Stimulated activated CD4-positive, alpha-beta T cell treated with anti-CD3 and anti-CD28 coated beads, Interleukin-2, amount 100 ng/mL, for 24 hours (primary cell): ENCODE measurements around the gene INTS3.
"Not testable (repeated sequence)": the region's sequence is repeated elsewhere in the genome, so short reads cannot be mapped to it uniquely, and the experiment has no call there.

Experiments used
- DNase-seq, 2 donors: peaks; one replicate each; pipeline ENCODE4 v3.0.0-alpha.2; 2020

INTS3 gene

DNA sequence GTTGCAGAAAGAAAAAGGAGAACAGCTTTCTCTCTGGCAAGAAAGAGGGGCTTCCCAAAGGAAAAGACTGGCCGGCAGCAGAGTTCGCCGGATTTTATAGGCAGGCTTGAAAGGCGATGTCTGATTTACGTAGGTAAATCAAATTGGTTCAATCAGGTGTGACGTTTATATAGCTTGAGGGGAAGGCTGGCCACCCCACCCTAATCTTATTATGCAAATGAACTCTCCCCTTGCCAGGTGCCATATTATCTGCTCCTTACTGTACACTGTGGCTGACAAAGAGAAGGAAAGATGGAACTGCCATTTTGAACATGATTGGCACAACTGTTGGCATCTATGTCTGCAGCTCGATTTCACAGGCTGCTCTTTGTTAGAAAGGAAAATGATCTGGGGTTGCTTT lies 16.8 kb upstream of the INTS3 start:
- DNase-seq: no peak

DNA sequence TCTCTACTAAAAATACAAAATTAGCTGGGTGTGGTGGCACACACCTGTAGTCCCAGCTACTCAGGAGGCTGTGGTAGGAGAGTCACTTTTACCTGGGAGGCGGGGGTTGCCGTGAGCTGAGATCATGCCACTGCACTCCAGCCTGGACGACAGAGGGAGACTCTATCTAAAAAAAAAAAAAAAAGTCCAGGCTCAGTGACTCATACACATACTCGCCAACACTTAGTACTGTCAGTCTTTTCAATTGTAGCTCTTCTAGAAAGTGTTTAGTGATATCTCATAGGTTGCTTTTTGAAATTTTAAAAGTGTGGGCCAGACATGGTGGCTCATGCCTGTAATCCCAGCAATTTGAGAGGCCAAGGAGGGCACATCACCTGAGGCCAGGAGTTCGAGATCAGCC lies 11.6 kb upstream of the INTS3 start:
- DNase-seq: not testable (repeated sequence)

DNA sequence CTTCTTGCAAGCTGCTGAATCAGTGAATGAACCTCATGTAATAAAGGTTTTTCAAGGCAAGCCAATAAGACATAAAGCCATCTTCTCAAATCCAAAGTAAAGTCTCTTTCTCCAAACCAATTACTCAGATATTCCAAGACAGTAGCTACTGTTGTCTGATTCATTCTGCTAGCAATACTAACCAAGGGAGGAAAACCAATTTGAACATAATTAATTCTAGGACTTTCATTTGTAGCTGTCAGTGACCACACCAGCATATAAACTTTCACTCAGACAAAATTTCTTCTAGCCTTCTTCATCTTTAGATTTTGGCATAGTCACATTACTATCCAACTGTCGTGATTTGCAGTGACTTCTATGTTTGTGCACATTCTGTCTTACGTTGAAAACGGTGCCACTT lies 10.5 kb upstream of the INTS3 start:
- no peak for DNase-seq

DNA sequence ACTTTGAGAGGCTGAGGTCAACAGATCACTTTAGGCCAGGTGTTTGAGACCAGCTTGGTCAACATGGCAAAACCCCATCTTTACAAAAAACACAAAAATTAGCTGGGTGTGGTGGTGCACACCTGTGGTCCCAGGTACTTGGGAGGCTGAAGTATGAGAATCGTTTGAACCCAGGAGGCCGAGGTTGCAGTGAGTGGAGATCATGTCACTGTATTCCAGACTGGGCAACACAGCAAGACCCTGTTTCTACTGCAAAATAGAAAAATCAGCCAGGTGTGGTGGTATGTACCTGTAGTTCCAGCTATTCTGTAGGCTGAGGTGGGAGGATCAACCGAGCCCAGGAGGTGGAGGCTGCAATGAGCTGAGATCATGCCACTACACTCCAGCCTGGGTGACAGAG lies 4.2 kb upstream of the INTS3 start:
- DNase-seq: no peak

DNA sequence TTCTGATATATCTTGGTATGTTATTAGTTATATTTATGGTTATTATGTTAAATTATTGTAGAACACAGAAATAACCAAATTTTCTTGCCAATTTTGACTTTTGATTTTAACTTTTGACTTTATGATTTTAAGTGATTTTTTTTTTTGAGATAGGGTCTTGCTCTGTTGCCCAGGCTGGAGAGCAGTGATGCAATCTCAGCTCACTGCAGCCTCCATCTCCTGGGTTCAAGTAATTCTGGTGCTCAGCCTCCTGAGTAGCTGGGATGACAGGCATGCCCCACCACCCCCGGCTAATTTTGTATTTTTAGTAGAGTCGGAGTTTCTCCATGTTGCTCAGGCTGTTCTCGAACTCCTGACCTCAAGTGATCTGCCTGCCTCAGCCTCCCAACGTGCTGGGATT lies 3.2 kb upstream of the INTS3 start:
- not testable (repeated sequence) for DNase-seq

DNA sequence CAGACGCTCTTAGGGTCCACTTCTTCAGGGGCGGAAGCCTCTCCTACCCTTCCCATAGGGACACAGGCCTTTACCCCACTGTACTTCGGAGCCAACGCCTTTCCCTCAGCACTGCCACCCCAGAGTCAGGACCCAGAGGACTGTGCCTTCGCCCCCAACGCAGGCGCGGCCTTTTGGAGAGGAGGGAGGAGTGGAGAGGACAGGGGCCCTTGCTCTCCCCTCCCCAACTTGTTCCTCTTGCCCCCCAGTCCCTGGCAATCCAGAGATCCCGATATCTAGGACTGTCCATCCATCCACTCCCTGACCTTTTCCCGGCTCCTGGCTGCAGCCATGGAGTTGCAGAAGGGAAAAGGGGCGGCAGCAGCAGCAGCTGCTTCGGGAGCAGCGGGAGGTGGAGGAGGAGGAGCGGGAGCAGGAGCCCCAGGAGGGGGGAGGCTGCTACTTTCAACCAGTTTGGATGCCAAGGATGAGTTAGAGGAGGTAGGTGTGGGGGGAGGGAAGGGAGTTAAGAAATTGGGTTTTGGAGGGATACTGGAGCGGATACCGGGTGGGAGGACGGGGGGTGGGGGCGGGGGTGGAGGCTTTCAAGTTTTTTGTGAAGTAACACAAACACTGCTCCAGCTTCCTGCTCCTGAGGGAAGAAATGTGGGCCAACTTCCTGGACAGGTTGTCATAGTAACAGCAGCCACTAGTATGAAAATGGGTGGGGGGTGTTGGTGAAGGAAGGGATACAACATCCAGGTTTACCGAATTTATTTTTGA lies 636 bp downstream of the INTS3 start:
- peak; percentile 43 to 55 for DNase-seq

DNA sequence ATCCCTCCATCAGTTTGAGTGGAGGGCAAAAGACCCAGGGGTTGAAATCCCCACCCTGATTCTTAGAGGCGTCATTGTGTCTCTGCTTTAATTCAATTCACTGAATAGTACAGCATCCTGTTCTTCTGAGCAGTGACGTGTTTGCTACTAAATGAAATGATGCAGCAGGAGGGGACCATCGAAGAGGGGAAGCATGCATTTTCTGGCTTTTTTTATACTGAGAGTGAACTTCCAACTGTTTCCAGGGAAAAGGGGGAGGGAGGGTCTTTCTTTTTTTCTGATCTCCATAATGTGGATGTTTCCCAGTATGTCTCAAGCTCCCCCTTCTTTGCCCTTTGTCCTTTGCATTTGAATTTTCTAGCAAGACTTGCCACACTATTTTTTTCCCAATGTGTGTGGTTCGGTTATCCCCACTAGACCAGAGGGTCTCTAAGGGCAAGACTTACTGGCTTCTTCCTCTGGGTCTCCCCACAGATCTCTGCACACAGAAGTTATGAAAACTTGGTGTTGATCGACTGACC lies 2.7 kb downstream of the INTS3 start:
- DNase-seq: no peak

DNA sequence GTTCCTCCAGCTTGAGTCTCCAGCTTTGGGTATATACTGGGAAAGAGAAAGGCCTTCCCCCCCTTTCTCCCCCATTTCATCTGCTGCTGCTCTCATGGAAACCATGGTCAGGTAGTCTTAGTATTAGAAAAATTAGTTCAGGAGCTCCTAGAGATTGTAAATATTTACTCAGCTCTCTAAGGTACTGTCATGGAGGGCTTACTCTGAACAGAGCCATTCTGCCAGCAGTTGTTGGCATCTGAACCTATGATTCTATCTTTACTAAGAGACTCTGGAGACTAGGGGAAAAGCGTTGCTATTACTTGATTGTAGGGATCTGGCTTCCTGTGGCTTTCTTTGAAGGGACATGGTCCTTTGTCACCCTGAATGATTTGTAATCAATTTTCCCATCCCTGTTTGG lies 6.1 kb downstream of the INTS3 start:
- no peak for DNase-seq

DNA sequence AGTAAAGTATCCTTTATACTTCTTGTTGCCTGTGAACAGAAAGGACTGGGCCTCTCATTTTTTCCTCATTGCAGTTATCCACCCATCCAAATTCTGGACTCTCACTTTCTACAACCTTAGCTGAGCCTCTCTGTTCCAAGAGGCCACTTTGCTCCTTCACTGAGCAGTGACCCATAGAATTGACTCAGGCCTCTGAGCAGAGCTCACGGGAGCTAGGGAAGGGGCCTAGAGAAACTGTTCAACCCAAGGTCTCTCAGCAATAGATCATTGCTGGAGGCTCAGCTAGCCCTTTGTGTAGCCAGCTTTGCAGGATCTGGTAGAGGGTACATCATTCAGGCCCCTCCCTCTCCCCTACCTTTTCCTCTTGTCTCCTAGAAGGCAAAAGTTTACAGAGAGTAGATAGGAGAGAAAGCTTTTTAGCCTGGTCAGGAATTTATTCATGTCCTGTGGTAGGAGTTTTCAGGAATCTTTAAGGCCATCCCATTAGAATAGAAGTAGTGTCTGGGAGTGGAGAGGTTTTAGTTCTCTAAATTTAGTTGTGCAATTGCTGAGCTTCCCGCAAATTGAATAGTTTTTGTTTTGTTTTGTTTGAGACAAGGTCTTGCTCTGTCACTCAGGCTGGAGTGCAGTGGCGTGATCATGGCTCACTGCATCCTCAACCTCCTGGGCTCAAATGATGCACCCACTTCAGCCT lies 6.7 kb downstream of the INTS3 start:
- no peak for DNase-seq

DNA sequence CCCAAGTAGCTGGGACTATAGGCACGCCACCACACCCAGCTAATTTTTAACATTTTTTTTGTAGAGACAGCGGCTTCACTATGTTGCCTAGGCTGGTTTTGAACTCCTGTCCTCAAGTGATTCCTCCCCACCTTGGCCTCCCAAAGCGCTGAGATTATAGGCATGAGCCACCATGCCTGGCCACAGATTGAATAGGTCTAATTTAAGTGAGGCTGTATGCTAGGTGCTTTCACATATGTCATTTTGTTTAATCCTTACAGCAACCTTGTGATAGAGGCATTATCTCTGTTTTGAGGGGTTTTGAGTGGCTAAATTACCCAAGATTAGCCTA lies 7.2 kb downstream of the INTS3 start:
- DNase-seq: no peak

DNA sequence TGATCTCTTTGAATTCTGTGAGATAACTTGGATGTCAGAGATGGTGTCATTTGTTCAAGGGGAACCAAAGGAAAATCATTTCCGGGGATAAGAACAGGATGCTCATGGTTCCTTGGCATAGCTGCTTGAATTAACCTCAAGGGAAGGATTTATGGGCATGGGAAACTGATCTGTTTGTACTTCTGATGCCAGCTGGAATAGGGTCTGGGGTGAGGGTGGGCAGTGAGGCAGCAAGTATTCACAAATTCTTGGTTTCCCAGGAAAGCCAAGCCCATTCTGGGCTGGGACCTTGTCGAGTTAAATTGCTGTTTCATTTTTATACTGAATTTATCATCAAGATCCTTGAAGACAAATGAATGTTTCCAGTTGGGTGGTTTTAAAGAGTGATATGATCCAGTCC lies 14.1 kb downstream of the INTS3 start:
- DNase-seq: no peak

DNA sequence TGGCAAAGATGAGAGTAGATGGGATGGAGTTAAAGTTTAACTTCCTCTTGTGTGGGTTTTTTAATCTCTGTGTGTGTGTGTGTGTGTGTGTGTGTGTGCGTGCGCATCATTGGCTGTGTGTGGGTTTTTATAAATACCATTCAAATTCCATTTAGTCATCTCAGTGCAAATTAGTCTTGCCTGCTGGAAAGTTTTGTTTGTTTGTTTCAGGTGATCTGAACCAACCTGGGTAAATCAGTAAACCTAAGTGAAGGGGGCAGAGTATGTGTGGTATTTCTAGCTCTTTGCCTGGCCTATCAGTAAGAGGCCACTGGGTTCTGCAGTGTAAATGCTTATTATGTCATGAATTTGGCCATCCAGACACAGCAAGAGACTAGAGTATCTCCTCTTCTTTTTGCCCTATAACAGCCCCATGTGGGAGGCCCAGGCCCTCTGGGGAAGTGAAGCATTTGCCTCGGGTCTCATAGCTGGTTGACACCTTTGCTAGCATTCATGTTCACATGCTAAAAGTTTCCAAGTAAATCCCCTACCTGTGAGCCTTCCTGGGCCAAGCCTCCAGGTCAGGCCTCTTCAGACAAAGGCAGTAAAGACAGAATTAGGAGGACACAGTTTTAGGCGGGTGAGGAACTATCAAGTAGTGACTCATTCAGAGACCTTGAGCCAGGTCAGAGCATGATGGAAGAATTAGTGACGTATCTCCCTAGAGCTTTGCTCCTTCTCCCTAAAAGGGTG lies 14.7 kb downstream of the INTS3 start:
- no peak for DNase-seq

DNA sequence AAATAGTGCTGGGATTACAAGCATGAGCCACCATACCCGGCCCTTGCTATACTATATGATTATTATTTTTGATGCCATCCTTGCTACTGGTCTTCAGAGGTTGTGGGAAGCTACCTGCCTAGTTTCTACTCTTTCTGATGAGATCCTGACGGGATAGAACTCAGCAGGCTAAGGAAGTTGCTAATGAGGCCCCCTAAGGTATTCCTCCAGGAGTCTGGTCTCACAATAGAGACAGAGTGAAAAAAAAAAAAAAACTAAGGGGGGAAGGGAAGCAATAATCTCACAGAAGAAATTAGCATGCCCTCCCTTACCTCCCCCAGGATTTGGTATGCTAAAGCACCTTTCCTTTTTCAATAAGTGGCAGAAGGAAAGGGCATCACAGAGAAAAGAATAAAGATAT lies 17.6 kb downstream of the INTS3 start:
- DNase-seq: no peak

DNA sequence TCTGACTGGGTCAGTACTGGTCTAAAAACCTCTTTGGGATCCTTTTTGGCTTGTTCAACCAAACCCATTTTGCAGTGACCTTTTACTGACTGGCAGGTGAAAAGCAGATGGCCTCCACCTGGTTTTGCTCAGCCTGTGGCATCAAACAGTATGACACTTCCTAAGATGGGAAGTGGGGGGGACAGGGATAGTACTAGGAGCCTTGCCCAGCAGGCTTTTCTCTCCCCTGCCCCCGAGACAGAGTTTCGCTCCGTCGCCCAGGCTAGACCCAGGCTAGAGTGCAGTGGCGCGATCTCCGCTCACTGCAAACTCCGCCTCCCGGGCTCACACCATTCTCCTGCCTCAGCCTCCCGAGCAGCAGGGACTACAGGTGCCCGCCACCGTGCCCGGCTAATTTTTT lies 18.3 kb downstream of the INTS3 start:
- DNase-seq: no peak

DNA sequence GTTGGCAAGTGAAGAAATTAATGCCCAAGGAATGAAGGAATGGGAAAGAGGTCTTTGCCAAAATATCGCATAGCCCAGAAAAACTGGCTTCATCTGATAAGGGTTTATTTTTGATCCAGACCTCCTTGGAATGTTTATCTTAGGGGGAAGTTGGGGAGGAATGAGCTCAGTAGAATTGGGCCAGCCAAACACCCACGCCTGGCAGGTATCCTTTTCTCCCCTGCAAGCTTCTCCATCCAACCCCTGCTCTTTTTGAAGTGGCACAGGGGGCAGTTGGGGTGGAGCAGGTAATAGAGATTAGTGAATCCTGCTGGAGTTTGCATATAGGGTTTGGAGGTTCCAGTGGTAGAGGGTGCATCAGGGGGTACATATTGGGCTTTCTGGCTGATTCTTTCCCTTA lies 21.1 kb downstream of the INTS3 start:
- DNase-seq: no peak

DNA sequence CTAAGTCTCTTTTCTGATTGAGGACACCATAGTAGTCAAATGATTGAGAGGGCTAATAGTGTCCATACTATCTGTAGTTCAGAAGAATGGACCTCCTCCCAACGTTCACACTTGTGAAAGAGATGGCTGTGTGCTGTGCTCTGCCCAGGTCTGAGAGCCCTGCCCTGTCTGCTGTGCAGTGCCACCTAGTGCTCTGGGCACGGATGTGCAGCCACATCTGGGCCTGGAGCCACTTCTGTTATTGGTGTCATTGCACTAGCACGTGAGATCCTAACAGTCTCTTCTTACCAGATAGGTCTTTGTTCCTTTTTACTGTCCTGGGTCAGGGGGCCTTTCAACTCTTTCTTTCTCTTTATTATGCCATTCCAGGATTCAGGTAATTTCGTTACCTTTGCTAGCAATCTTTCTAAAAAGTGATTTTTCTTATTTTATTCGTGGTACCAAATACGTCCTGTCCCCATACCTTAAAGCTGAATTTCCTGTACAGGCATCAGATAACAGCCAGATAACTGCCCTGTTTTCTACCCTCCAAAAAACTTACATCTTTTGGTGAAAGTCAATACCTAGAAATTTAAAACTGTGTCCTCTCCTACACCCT lies 21.7 kb downstream of the INTS3 start:
- peak; percentile 79 to 81 for DNase-seq

DNA sequence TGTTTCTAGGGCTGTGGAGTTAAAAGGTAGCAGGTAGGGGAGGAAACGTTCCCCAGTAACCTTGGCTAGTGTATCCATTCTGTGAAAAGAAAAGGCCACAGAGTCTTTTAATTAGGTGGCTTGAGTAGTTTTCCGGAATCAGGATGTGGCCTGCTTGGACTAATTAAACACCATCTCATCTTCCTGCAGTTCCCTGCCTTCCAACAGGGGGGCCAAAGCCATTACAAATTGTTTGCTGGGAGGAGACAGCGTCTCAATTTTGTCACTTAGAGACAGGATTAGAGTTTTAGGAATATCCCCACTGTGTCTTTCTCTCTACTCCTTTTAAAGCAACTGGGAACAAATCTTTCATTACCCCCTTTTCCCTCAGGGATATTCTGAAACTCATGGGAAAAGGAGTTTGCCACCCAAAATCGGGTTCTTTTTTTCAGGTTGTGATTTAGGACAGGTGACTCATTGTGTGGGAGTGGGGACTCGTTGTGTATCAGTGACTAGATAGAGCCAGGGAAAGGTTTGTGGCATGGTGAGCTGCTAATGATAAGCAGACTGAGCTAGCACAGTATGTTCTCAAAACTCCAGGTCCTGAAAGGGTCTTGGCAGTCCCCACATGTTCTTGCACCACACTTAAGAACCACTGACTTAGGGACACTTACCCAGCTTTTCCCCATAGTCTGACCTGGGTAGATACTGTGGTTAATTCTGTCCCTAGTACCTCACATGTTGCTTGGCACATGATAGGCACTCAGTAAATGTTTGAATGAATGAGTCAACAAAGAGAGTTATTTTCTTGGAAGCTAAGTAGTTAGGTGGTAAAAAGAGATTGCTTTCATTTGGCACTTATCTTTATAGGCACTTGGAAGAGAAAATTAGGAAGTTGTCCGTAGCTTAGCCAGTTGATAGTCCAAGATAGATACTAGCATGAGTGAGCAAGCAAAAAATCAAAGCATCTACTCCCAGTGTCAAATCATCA lies 22.5 kb downstream of the INTS3 start:
- no peak for DNase-seq

DNA sequence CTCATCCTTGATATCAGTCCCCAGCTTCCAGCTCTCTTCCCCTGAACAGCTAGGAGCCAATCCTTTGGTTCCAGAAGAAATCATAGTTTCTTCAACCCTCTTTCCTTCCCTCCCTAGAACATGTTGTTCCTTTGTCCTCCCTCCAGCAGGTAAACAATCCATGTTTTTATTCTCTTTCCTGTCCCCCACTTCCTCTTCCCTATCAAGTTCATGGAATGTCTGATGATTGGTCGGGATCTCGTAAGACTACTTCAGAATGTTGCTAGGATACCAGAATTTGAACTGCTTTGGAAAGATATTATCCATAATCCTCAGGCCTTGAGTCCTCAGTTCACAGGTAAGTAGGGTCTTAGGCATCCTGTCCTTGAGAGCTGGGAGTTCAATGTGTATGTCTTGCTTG lies 24.2 kb downstream of the INTS3 start:
- DNase-seq: no peak

DNA sequence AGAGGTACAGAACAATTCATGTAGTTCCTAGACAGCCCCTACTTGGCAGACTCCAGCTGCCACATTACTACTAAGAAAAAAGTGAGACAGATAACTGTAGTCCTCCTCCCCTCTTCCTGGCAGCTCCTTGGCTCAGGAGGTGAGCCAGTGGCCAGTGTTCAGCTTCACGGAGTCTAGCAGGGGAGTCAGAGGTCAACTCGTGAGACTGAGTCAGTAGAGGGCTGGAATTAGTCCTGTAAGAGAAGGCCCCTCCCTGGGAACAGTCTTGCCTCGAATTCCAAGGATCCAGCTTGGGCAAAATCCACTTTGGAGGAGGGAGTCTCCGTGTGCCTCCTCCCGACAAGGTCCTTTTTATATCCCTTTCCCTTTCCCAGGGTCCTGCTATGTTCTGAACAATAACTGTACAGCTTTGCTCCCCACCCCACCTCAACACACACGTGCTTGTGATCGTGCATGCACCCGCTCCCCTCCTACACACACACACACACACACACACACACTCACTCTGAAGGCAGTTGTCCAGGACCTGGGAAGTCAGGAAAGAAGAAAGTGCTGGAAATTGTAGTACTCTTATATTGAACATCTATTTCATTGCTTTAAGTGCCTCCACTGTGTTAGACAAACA lies 24.8 kb downstream of the INTS3 start:
- DNase-seq: no peak

DNA sequence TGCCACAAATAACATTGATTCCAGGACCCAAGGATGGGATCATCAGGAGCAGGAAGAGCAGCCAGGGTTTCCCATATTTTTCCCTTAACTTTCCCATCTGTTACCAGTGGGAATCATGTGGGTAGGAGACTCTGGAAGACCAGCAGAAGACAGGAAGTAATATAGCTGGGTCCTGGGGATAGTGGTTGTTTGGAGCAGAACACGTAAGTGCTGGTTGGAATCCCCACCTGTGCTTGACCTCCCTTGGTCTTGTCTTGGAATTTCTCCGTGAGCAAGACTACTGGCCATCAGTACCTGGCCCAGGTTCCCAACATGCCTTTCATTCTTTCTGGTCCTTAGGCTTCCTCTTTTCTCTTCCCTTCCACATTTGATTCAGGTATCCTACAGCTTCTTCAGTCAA lies 26.4 kb downstream of the INTS3 start:
- DNase-seq: no peak

DNA sequence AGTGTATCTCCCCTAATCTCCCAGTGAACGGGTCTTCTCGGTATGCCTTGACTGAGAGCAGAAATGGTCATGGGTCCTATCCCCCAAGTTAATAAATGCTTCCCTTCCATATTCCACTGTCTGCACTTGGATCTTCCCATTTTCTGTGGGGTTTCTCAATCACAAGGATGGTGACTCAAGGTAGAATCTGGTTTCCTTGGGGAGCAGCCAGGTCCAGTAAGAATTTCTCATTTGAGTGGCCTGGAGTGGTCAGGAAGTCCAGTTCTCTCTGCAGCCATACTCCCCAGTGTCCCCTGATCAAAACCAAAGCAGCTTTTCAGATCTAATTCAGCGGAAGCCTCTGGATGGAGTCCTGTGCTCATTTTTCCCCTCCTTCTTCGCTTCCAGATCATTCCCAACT lies 32.6 kb downstream of the INTS3 start:
- no peak for DNase-seq
